SU-DHL-6 (cell line): ENCODE data around the gene CNTNAP1.

Experiments used
- H2AFZ ChIP-seq: fragments of 200-600 bp; sonication (generic); 2 replicates; pipeline ENCODE4 v1.6.1; 2014; ENCODE audit warnings: low read depth, mild to moderate bottlenecking, moderate library complexity, mixed read lengths, antibody characterized with exemption, low read length; ENCODE audit not compliant: severe bottlenecking
- H3F3A ChIP-seq: fragments of 200-600 bp; shearing (Covaris generic); 2 replicates; pipeline ENCODE4 v1.6.0; 2016; ENCODE audit warnings: antibody characterized with exemption, mild to moderate bottlenecking; ENCODE audit not compliant: insufficient read depth
- H3K27ac ChIP-seq: fragments of 200-600 bp; sonication (generic); 2 replicates; pipeline ENCODE4 v1.5.1; 2016; ENCODE audit warnings: low read depth, mild to moderate bottlenecking, low read length, moderate library complexity, mixed read lengths
- H3K27me3 ChIP-seq: fragments of 200-600 bp; sonication (generic), shearing (Covaris generic); 2 replicates; pipeline ENCODE4 v1.6.0; 2014; ENCODE audit warnings: mild to moderate bottlenecking, low read length
- H3K36me3 ChIP-seq: fragments of 200-600 bp; sonication (generic); 2 replicates; pipeline ENCODE4 v1.6.1; 2014; ENCODE audit warnings: mild to moderate bottlenecking, low read length, mixed read lengths
- H3K4me2 ChIP-seq: fragments of 300-600, 200-600 bp; shearing (Covaris generic), sonication (generic); 2 replicates; pipeline ENCODE4 v1.6.0; 2014; ENCODE audit warnings: low read length, low read depth, mild to moderate bottlenecking; ENCODE audit not compliant: poor library complexity, severe bottlenecking
- H3K4me3 ChIP-seq: fragments of 200-600 bp; sonication (generic); 2 replicates; pipeline ENCODE4 v1.5.1; 2014; ENCODE audit warnings: antibody characterized with exemption, low read length, mild to moderate bottlenecking, mixed read lengths; ENCODE audit not compliant: insufficient read depth, poor library complexity, severe bottlenecking
- H3K79me2 ChIP-seq: fragments of 200-600 bp; sonication (generic); 2 replicates; pipeline ENCODE4 v1.6.1; 2014; ENCODE audit warnings: mild to moderate bottlenecking, low read length, moderate library complexity; ENCODE audit not compliant: insufficient read depth
- H3K9ac ChIP-seq: fragments of 200-600 bp; sonication (generic); 2 replicates; pipeline ENCODE4 v1.7.0; 2014; ENCODE audit warnings: mild to moderate bottlenecking, low read length
- H3K9me2 ChIP-seq: fragments of 200-600 bp; sonication (generic); replicated peaks from 2 replicates; pipeline ENCODE4 v1.6.1; 2014; ENCODE audit warnings: low read length; ENCODE audit not compliant: insufficient read depth
- H3K9me3 ChIP-seq: fragments of 200-600 bp; sonication (generic); 2 replicates; pipeline ENCODE4 v1.6.1; 2014; ENCODE audit warnings: low read length, mixed read lengths; ENCODE audit not compliant: insufficient read depth
- H4K20me1 ChIP-seq: fragments of 200-600 bp; sonication (generic); 2 replicates; pipeline ENCODE4 v1.6.1; 2014; ENCODE audit warnings: low read depth, mild to moderate bottlenecking, antibody characterized with exemption, low read length, moderate library complexity, mixed read lengths
- CTCF ChIP-seq: fragments of 200-600 bp; sonication (generic); IDR thresholded peaks from one replicate; pipeline ENCODE4 v1.5.1; 2017; ENCODE audit warnings: antibody characterized with exemption, mild to moderate bottlenecking, low read length, moderate library complexity; ENCODE audit not compliant: insufficient read depth, poor library complexity, severe bottlenecking
- EZH2phosphoT487 ChIP-seq: fragments of 200-600 bp; sonication (generic), shearing (Covaris generic); conservative IDR thresholded peaks from 2 replicates; pipeline ENCODE4 v1.6.1; 2018; ENCODE audit warnings: mild to moderate bottlenecking, antibody characterized with exemption, low read length, moderate library complexity, mixed read lengths

Gene CNTNAP1

GRCh38 chr17:42677921-42678781, 4.2 kb upstream of the CNTNAP1 start:
- Histone ChIP-seq H3K9me3 (no peaks in the 10 kb centered on the region), H3K4me3 (peak overlapping the region; percentile 69), H3K27me3 (no peaks in the 10 kb centered on the region), H4K20me1 (no peaks in the 10 kb centered on the region), H3K36me3 (no peaks in the 10 kb centered on the region), H3K9me2 (no peaks in the 10 kb centered on the region), H3K79me2 (no peaks in the 10 kb centered on the region), H2AFZ (peak overlapping the region; percentile 94), H3K27ac (peak overlapping the region; percentile 70), H3F3A (peaks cover 11% of the 10 kb centered on the region; the same call in 1 of the 2 replicates), H3K9ac (peak overlapping the region; percentile 64), H3K4me2 (peak overlapping the region; percentile 82)
- TF ChIP-seq EZH2phosphoT487: no peak
- no peak for TF ChIP-seq CTCF

DNA sequence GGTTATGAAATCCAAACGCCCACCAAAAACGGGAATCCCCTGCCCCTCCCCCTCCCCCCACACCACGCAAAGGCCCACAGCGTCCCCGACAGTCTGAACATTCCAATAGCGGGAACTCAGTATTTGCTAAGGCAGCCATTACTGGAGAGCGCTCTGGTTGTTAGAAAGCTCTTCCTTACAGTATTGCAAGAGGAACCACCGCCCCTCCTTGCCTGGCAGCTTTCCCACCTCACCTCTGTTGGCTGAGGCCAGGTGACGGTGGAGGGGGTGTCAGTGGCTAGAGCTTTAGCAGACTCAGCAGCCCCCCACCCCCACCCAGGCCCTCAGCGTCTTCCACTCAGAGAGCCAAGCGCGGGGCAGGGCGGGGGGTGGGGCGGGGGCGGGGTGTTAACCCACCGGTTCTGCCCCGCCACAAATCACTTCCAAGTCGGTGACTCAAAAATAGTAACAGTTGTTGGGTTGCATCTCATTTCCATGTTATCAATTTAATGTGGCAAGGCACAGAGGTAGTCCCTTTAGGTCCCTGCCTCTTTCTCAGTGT, 3.3 kb upstream of the CNTNAP1 start:
- Histone ChIP-seq H3K4me2 (peak overlapping the region; percentile 82), H3K27me3 (no peaks in the 10 kb centered on the region), H3K9me2 (no peaks in the 10 kb centered on the region), H3K9ac (peak overlapping the region; percentile 64), H3K36me3 (no peaks in the 10 kb centered on the region), H3K27ac (peak overlapping the region; percentile 78), H2AFZ (peak overlapping the region; percentile 98), H3F3A (peaks cover 11% of the 10 kb centered on the region; the same call in 1 of the 2 replicates), H3K79me2 (no peaks in the 10 kb centered on the region), H3K9me3 (no peaks in the 10 kb centered on the region), H3K4me3 (peak overlapping the region; percentile 69), H4K20me1 (no peaks in the 10 kb centered on the region)
- TF ChIP-seq EZH2phosphoT487 (no peak), CTCF (no peak)

DNA sequence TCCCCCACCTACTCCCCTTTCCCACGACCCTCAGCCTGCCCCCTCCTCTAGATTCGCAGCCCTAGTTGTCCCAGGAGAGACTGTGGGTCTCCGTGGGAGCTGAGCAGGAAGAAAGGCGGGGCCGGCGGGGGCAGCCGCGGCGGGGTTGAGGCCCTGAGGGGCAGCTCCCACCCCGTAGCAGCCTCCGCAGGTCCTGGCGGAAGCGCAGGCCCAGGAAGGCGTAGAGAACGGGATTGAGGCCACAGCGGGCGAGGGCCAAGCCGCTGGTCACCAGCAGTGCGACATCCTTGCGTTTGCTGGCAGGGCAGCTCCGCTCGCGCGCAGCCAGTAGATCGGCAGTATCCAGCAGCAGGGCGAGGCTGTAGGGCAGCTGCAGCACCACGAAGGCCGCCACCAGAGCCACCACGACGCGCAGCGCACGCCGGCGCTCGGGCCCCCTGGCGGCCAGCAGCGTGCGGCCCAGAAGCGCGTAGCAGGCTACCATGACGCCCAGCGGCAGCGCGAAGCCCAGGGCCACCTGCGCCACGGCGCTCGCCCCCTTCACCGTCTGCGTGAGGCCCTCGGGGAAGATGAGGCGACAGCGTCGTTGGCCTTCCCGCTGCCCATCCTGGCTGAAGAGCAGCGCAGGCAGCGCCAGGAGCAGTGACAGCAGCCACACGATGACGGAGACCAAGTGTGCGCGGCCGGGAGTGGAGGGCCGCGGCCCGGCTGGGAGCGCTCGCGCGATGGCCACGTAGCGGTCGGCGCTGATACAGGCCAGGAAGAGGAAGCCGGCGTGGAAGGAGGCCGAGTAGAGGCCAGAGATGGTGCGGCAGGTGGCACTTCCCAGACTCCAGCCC, 2.6 kb upstream of the CNTNAP1 start:
- Histone ChIP-seq H3K9me2 (no peaks in the 10 kb centered on the region), H3F3A (peaks cover 11% of the 10 kb centered on the region; the same call in 1 of the 2 replicates), H3K9ac (peak overlapping the region; percentile 64), H3K27ac (peak overlapping the region; percentile 78), H4K20me1 (no peaks in the 10 kb centered on the region), H2AFZ (peak overlapping the region; percentile 98), H3K4me2 (peak overlapping the region; percentile 82), H3K36me3 (no peaks in the 10 kb centered on the region), H3K79me2 (no peaks in the 10 kb centered on the region), H3K27me3 (no peaks in the 10 kb centered on the region), H3K9me3 (no peaks in the 10 kb centered on the region), H3K4me3 (peak overlapping the region; percentile 43)
- TF ChIP-seq CTCF (peak; percentile 57), EZH2phosphoT487 (no peak)
